Activated naive CD4-positive, alpha-beta T cell treated with anti-CD3 and anti-CD28 coated beads, Interleukin-2, amount 10 ng/mL, durations not matched to agents 7 days and 5 days (primary cell): ENCODE results near the gene SPOCK3.
"Not testable (repeated sequence)": the region's sequence is repeated elsewhere in the genome, so short reads cannot be mapped to it uniquely, and the experiment has no call there.

Experiments used
- CTCF ChIA-PET: fragments of 350-600 bp; sonication (Branson Sonifier 250); formaldehyde crosslinking; loops from one replicate; lab custom pipeline; 2021; ENCODE audit warnings: antibody characterized with exemption; lab: Charles Lee
- DNase-seq: peaks from one replicate; pipeline ENCODE4 v3.0.0-alpha.2; 2020
- H3K27ac Mint-ChIP-seq: one replicate; pipeline ENCODE4 v1.8.0; 2021; ENCODE audit warnings: mild to moderate bottlenecking, moderate library complexity, mixed read lengths
- H3K27me3 Mint-ChIP-seq: one replicate; pipeline ENCODE4 v1.8.0; 2021; ENCODE audit warnings: mild to moderate bottlenecking, mixed read lengths
- H3K36me3 Mint-ChIP-seq: one replicate; pipeline ENCODE4 v1.8.0; 2021; ENCODE audit warnings: mixed read lengths
- H3K4me1 Mint-ChIP-seq: one replicate; pipeline ENCODE4 v1.8.0; 2021; ENCODE audit warnings: mixed read lengths
- H3K4me3 Mint-ChIP-seq: one replicate; pipeline ENCODE4 v1.8.0; 2021; ENCODE audit warnings: mild to moderate bottlenecking, moderate library complexity, mixed read lengths
- H3K9me3 Mint-ChIP-seq: one replicate; pipeline ENCODE4 v1.8.0; 2021; ENCODE audit warnings: mixed read lengths

Gene SPOCK3

GRCh38 chr4:166902941-166903340, 331.4 kb downstream of the SPOCK3 start:
- H3K4me3 Mint-ChIP-seq, result no peak overlapping the region
- no peak for DNase-seq
- H3K4me1 Mint-ChIP-seq, result no peaks in the 10 kb centered on the region
- H3K27me3 Mint-ChIP-seq, result no peaks in the 10 kb centered on the region
- peaks cover 6% of the 10 kb centered on the region for H3K9me3 Mint-ChIP-seq
- H3K27ac Mint-ChIP-seq, result no peak overlapping the region
- H3K36me3 Mint-ChIP-seq, result no peaks in the 10 kb centered on the region
- CTCF ChIA-PET, result no interaction called here

GRCh38 chr4:166896254-166896653, 338.0 kb downstream of the SPOCK3 start:
- no peaks in the 10 kb centered on the region for H3K4me1 Mint-ChIP-seq
- no peak for DNase-seq
- H3K36me3 Mint-ChIP-seq, result no peaks in the 10 kb centered on the region
- CTCF ChIA-PET, result no interaction called here
- no peak overlapping the region for H3K27ac Mint-ChIP-seq
- H3K27me3 Mint-ChIP-seq, result no peaks in the 10 kb centered on the region
- H3K4me3 Mint-ChIP-seq, result no peak overlapping the region
- H3K9me3 Mint-ChIP-seq, result peaks cover 2% of the 10 kb centered on the region

GRCh38 chr4:166895771-166896170, 338.5 kb downstream of the SPOCK3 start:
- H3K27ac Mint-ChIP-seq, result no peak overlapping the region
- no peaks in the 10 kb centered on the region for H3K27me3 Mint-ChIP-seq
- peaks cover 2% of the 10 kb centered on the region for H3K9me3 Mint-ChIP-seq
- H3K36me3 Mint-ChIP-seq, result no peaks in the 10 kb centered on the region
- H3K4me3 Mint-ChIP-seq, result no peak overlapping the region
- CTCF ChIA-PET, result no interaction called here
- DNase-seq, result no peak
- no peaks in the 10 kb centered on the region for H3K4me1 Mint-ChIP-seq

GRCh38 chr4:166887457-166887856, 346.8 kb downstream of the SPOCK3 start:
- Mint-ChIP-seq H3K27me3 (no peaks in the 10 kb centered on the region), H3K4me3 (no peak overlapping the region), H3K27ac (no peak overlapping the region), H3K4me1 (no peaks in the 10 kb centered on the region), H3K9me3 (no peaks in the 10 kb centered on the region), H3K36me3 (no peaks in the 10 kb centered on the region)
- no peak for DNase-seq
- CTCF ChIA-PET, result no interaction called here

GRCh38 chr4:166886718-166887117, 347.6 kb downstream of the SPOCK3 start:
- CTCF ChIA-PET, result no interaction called here
- H3K4me1 Mint-ChIP-seq, result no peaks in the 10 kb centered on the region
- no peak overlapping the region for H3K4me3 Mint-ChIP-seq
- H3K36me3 Mint-ChIP-seq, result no peaks in the 10 kb centered on the region
- H3K27me3 Mint-ChIP-seq, result no peaks in the 10 kb centered on the region
- H3K27ac Mint-ChIP-seq, result no peak overlapping the region
- no peaks in the 10 kb centered on the region for H3K9me3 Mint-ChIP-seq
- no peak for DNase-seq

- H3K36me3 Mint-ChIP-seq, result no peaks in the 10 kb centered on the region
- no peaks in the 10 kb centered on the region for H3K4me1 Mint-ChIP-seq
- no peak overlapping the region for H3K27ac Mint-ChIP-seq
- no peaks in the 10 kb centered on the region for H3K9me3 Mint-ChIP-seq
- H3K27me3 Mint-ChIP-seq, result no peaks in the 10 kb centered on the region
- DNase-seq, result no peak
- CTCF ChIA-PET, result no interaction called here
- no peak overlapping the region for H3K4me3 Mint-ChIP-seq
These were observed 352.1 kb downstream of the SPOCK3 start for GRCh38 chr4:166882221-166882620.

GRCh38 chr4:166875821-166876220, 358.5 kb downstream of the SPOCK3 start:
- H3K4me3 Mint-ChIP-seq, result no peak overlapping the region
- no peaks in the 10 kb centered on the region for H3K27me3 Mint-ChIP-seq
- DNase-seq, result no peak
- H3K4me1 Mint-ChIP-seq, result no peaks in the 10 kb centered on the region
- H3K9me3 Mint-ChIP-seq, result peaks cover 2% of the 10 kb centered on the region
- no peak overlapping the region for H3K27ac Mint-ChIP-seq
- CTCF ChIA-PET, result no interaction called here
- H3K36me3 Mint-ChIP-seq, result no peaks in the 10 kb centered on the region

- Mint-ChIP-seq H3K9me3 (peaks cover 9% of the 10 kb centered on the region), H3K36me3 (no peaks in the 10 kb centered on the region)
These were observed 372.3 kb downstream of the SPOCK3 start for GRCh38 chr4:166862032-166862431.

GRCh38 chr4:166850398-166850797, 383.9 kb downstream of the SPOCK3 start:
- DNase-seq, H3K4me1 Mint-ChIP-seq, CTCF ChIA-PET, H3K36me3 Mint-ChIP-seq, H3K9me3 Mint-ChIP-seq, H3K27ac Mint-ChIP-seq, H3K27me3 Mint-ChIP-seq, H3K4me3 Mint-ChIP-seq: not testable (repeated sequence)

More at GRCh38 chr4:166862032-166862431, 372.3 kb downstream of the SPOCK3 start:
- DNase-seq, result no peak
- Mint-ChIP-seq H3K27ac (no peak overlapping the region), H3K4me1 (no peaks in the 10 kb centered on the region), H3K27me3 (no peaks in the 10 kb centered on the region), H3K4me3 (no peak overlapping the region)
- CTCF ChIA-PET, result no interaction called here

GRCh38 chr4:166846939-166847338, 387.4 kb downstream of the SPOCK3 start:
- DNase-seq, result no peak
- H3K36me3 Mint-ChIP-seq, result no peaks in the 10 kb centered on the region
- H3K27me3 Mint-ChIP-seq, result no peaks in the 10 kb centered on the region
- H3K4me3 Mint-ChIP-seq, result no peak overlapping the region
- CTCF ChIA-PET, result no interaction called here
- no peak overlapping the region for H3K27ac Mint-ChIP-seq
- no peaks in the 10 kb centered on the region for H3K4me1 Mint-ChIP-seq
- peaks cover 8% of the 10 kb centered on the region for H3K9me3 Mint-ChIP-seq

GRCh38 chr4:166842795-166843261, 391.5 kb downstream of the SPOCK3 start:
- Mint-ChIP-seq H3K27ac (no peak overlapping the region), H3K27me3 (no peaks in the 10 kb centered on the region)

GRCh38 chr4:166839615-166840251, 394.6 kb downstream of the SPOCK3 start:
- no peak overlapping the region for H3K4me3 Mint-ChIP-seq
- H3K4me1 Mint-ChIP-seq, result no peaks in the 10 kb centered on the region
- no peak overlapping the region for H3K27ac Mint-ChIP-seq
- no peak for DNase-seq
- peaks cover 22% of the 10 kb centered on the region for H3K9me3 Mint-ChIP-seq
- no peaks in the 10 kb centered on the region for H3K27me3 Mint-ChIP-seq
- H3K36me3 Mint-ChIP-seq, result no peaks in the 10 kb centered on the region
- CTCF ChIA-PET, result no interaction called here

More at GRCh38 chr4:166842795-166843261, 391.5 kb downstream of the SPOCK3 start:
- H3K4me1 Mint-ChIP-seq, result no peaks in the 10 kb centered on the region
- H3K9me3 Mint-ChIP-seq, result peaks cover 20% of the 10 kb centered on the region
- no peaks in the 10 kb centered on the region for H3K36me3 Mint-ChIP-seq
- no peak for DNase-seq
- CTCF ChIA-PET, result no interaction called here
- no peak overlapping the region for H3K4me3 Mint-ChIP-seq

GRCh38 chr4:166838975-166839614, 395.2 kb downstream of the SPOCK3 start:
- H3K36me3 Mint-ChIP-seq, result no peaks in the 10 kb centered on the region
- H3K9me3 Mint-ChIP-seq, result peaks cover 22% of the 10 kb centered on the region
- H3K27me3 Mint-ChIP-seq, result no peaks in the 10 kb centered on the region
- no peak overlapping the region for H3K4me3 Mint-ChIP-seq
- H3K4me1 Mint-ChIP-seq, result no peaks in the 10 kb centered on the region
- no peak overlapping the region for H3K27ac Mint-ChIP-seq
- DNase-seq, result no peak
- CTCF ChIA-PET, result no interaction called here

- Mint-ChIP-seq H3K36me3 (no peaks in the 10 kb centered on the region), H3K4me3 (no peak overlapping the region), H3K27ac (no peak overlapping the region), H3K9me3 (peaks cover 24% of the 10 kb centered on the region), H3K27me3 (no peaks in the 10 kb centered on the region), H3K4me1 (no peaks in the 10 kb centered on the region)
- DNase-seq, result no peak
- CTCF ChIA-PET, result no interaction called here
These were observed 397.4 kb downstream of the SPOCK3 start for GRCh38 chr4:166836865-166837264.

GRCh38 chr4:166827629-166828028, 406.7 kb downstream of the SPOCK3 start:
- CTCF ChIA-PET, result no interaction called here
- H3K27ac Mint-ChIP-seq, result no peak overlapping the region
- H3K9me3 Mint-ChIP-seq, result peaks cover 11% of the 10 kb centered on the region
- no peak overlapping the region for H3K4me3 Mint-ChIP-seq
- no peaks in the 10 kb centered on the region for H3K4me1 Mint-ChIP-seq
- H3K36me3 Mint-ChIP-seq, result no peaks in the 10 kb centered on the region
- no peaks in the 10 kb centered on the region for H3K27me3 Mint-ChIP-seq
- no peak for DNase-seq
